Measurements from ENCODE around the gene EDC3.
A peak's percentile ranks its signal among the peaks of the same experiment; 100 is the strongest.

EDC3 gene

DNA sequence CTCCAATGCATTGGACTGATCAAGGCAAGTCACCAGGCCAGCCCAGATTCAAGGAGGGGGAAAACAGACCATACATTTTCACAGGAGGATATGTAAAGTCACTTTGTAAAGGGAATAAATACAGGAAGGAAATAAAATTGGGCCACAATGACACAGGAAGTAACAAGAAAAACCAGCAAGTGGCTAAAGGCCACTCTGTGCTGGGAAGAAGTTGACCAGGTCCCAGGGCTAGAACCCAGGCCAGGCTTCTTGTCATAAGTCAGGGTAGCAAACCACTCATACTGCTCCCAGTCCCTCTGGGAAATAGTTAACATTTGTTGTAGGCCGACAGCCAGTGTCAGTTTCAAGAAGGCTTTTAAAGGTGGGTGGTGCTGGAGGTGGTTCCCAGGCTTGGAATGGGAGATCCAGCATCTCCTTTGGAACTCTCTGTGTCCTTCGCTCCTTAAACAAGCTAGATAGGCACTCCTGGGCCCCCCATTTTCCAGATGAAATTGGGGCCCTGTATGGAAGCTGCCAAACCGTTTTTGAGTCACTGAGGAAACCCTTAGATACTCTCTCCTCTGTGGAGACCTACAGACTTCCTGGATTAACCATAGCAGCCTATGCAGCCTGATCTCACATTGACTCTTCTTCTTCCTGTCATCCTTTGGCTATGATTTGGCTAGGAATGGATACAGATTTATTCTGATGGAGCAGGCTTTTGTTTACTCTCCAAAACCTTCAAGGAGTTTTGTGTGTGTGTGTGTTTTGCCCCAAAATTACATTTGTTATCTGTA, 14.7 kb upstream of the EDC3 start:
- H3K9ac ChIP-seq (ENCODE audit: low read depth in 1 of 2, low read length in 2 of 2), result no peak overlapping the region
- H3K27me3 ChIP-seq (ENCODE audit: control insufficient read depth in 1 of 2, insufficient read depth in 2 of 2, low read length in 2 of 2), result no peaks in the 10 kb centered on the region
- H3K27ac ChIP-seq (ENCODE audit: low read depth, low read length), result no peak overlapping the region
- H3K4me1 ChIP-seq (ENCODE audit: control insufficient read depth in 1 of 2, insufficient read depth in 2 of 2, low read length in 2 of 2), result no peaks in the 10 kb centered on the region
- H3K9me3 ChIP-seq (ENCODE audit: control insufficient read depth in 1 of 2, low read length in 2 of 2), result no peaks in the 10 kb centered on the region
- H3K4me3 ChIP-seq (ENCODE audit: low read depth in 1 of 2, low read length in 2 of 2), result no peak overlapping the region
- no peaks in the 10 kb centered on the region for H3K36me3 ChIP-seq (ENCODE audit: control insufficient read depth in 1 of 2, insufficient read depth in 2 of 2, low read length in 2 of 2)

GRCh38 chr15:74709892-74710291, 14.1 kb upstream of the EDC3 start:
- H3K27me3 ChIP-seq (ENCODE audit: control insufficient read depth in 1 of 2, insufficient read depth in 2 of 2, low read length in 2 of 2), result no peaks in the 10 kb centered on the region
- H3K9me3 ChIP-seq (ENCODE audit: control insufficient read depth in 1 of 2, low read length in 2 of 2), result no peaks in the 10 kb centered on the region
- H3K4me3 ChIP-seq (ENCODE audit: low read depth in 1 of 2, low read length in 2 of 2), result no peak overlapping the region
- H3K27ac ChIP-seq (ENCODE audit: low read depth, low read length), result no peak overlapping the region
- H3K4me1 ChIP-seq (ENCODE audit: control insufficient read depth in 1 of 2, insufficient read depth in 2 of 2, low read length in 2 of 2), result no peaks in the 10 kb centered on the region
- H3K36me3 ChIP-seq (ENCODE audit: control insufficient read depth in 1 of 2, insufficient read depth in 2 of 2, low read length in 2 of 2), result no peaks in the 10 kb centered on the region
- H3K9ac ChIP-seq (ENCODE audit: low read depth in 1 of 2, low read length in 2 of 2), result no peak overlapping the region

DNA sequence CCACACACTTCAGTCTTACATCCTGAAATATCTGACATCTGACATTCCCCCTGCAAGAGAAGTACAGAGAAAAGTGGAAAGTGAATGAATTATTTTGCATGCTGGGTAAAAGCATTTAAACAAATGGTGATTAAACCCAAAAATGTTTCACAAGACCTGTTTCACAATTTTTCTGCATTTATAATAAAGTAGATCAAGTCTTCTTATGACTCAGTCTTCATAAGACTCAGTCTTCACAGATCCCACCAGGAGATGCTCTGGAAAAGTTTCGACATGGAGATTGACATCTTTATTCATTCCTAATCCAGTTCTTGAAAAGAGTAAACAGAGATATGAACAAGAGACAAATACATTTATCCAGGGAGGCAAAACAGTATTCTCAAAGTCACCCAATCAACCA, 13.2 kb upstream of the EDC3 start:
- Histone ChIP-seq H3K4me1 (ENCODE audit: control insufficient read depth in 1 of 2, insufficient read depth in 2 of 2, low read length in 2 of 2) (no peaks in the 10 kb centered on the region), H3K27me3 (ENCODE audit: control insufficient read depth in 1 of 2, insufficient read depth in 2 of 2, low read length in 2 of 2) (no peaks in the 10 kb centered on the region), H3K9ac (ENCODE audit: low read depth in 1 of 2, low read length in 2 of 2) (no peak overlapping the region), H3K9me3 (ENCODE audit: control insufficient read depth in 1 of 2, low read length in 2 of 2) (no peaks in the 10 kb centered on the region), H3K27ac (ENCODE audit: low read depth, low read length) (no peak overlapping the region), H3K36me3 (ENCODE audit: control insufficient read depth in 1 of 2, insufficient read depth in 2 of 2, low read length in 2 of 2) (no peaks in the 10 kb centered on the region), H3K4me3 (ENCODE audit: low read depth in 1 of 2, low read length in 2 of 2) (no peak overlapping the region)

DNA sequence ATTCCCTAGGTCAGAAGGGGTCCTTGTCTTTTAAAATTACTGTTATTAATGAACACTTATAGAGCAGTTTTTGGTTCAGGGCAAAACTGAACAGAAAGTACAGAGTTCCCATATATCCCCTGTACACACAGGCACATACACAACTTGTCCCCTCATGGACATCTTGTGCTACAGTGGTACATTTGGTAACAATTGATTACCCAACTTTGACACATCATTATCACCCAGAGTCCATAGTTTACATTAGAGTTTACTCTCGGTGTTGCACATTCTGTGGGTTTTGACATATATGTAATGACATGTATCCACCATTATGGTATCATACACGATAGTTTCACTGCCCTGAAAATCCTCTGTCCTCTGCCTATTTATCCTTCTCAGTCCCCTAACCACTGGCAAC, 984 bp upstream of the EDC3 start:
- no peaks in the 10 kb centered on the region for H3K36me3 ChIP-seq (ENCODE audit: control insufficient read depth in 1 of 2, insufficient read depth in 2 of 2, low read length in 2 of 2)
- H3K4me3 ChIP-seq (ENCODE audit: low read depth in 1 of 2, low read length in 2 of 2), result peak overlapping the region in 1 of 2 donors; percentile 92
- H3K9ac ChIP-seq (ENCODE audit: low read depth in 1 of 2, low read length in 2 of 2), result no peak overlapping the region
- peaks cover 12 to 17% of the 10 kb centered on the region in 2 donors for H3K4me1 ChIP-seq (ENCODE audit: control insufficient read depth in 1 of 2, insufficient read depth in 2 of 2, low read length in 2 of 2)
- H3K9me3 ChIP-seq (ENCODE audit: control insufficient read depth in 1 of 2, low read length in 2 of 2), result no peaks in the 10 kb centered on the region
- H3K27ac ChIP-seq (ENCODE audit: low read depth, low read length), result no peak overlapping the region
- H3K27me3 ChIP-seq (ENCODE audit: control insufficient read depth in 1 of 2, insufficient read depth in 2 of 2, low read length in 2 of 2), result peaks cover 0 to 3% of the 10 kb centered on the region in 2 donors

DNA sequence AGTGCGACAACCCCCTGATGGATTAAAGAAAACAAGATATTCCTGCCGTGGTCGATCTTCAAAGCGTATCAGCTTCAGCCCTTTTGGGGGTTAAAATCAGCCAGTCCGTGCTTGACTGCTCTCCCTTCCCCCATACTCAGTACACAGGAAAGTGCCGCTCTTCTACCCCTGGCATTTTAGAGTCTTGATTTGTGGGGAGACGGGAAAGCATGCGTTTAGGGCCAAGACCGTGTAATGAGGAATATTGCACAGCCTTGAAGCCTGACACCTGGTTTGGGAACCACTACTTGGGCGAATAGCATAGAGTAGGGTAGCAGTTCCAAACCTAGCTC, 540 bp upstream of the EDC3 start:
- Histone ChIP-seq H3K9ac (ENCODE audit: low read depth in 1 of 2, low read length in 2 of 2) (peak overlapping the region; percentile 79 to 95), H3K4me3 (ENCODE audit: low read depth in 1 of 2, low read length in 2 of 2) (peak overlapping the region; percentile 90 to 92), H3K4me1 (ENCODE audit: control insufficient read depth in 1 of 2, insufficient read depth in 2 of 2, low read length in 2 of 2) (peaks cover 12 to 17% of the 10 kb centered on the region in 2 donors), H3K27me3 (ENCODE audit: control insufficient read depth in 1 of 2, insufficient read depth in 2 of 2, low read length in 2 of 2) (no peaks in the 10 kb centered on the region), H3K27ac (ENCODE audit: low read depth, low read length) (no peak overlapping the region), H3K36me3 (ENCODE audit: control insufficient read depth in 1 of 2, insufficient read depth in 2 of 2, low read length in 2 of 2) (no peaks in the 10 kb centered on the region), H3K9me3 (ENCODE audit: control insufficient read depth in 1 of 2, low read length in 2 of 2) (no peaks in the 10 kb centered on the region)

DNA sequence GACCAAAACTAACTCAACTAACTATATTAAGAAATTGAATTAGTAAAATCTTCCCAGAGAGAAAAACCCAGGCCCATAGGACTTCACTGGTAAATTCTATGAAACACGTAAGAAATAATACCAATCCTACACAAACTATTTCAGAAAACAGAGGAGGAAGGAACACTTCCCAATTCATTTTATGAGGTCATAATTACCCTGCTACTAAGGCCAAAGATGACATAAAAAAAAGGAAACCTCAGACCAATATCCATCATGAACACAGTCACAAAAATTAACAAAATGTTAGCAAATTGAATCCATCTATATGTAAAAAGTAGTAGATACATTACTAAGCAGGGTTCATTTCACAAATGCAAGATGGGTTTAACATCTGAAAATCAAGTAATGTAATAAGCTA, 3.5 kb downstream of the EDC3 start:
- H3K27ac ChIP-seq (ENCODE audit: low read depth, low read length), result no peak overlapping the region
- H3K36me3 ChIP-seq (ENCODE audit: control insufficient read depth in 1 of 2, insufficient read depth in 2 of 2, low read length in 2 of 2), result no peaks in the 10 kb centered on the region
- no peak overlapping the region for H3K9ac ChIP-seq (ENCODE audit: low read depth in 1 of 2, low read length in 2 of 2)

GRCh38 chr15:74683758-74684157, 12.1 kb downstream of the EDC3 start:
- no peak overlapping the region for H3K9ac ChIP-seq (ENCODE audit: low read depth in 1 of 2, low read length in 2 of 2)
- H3K9me3 ChIP-seq (ENCODE audit: control insufficient read depth in 1 of 2, low read length in 2 of 2), result no peaks in the 10 kb centered on the region
- no peak overlapping the region for H3K4me3 ChIP-seq (ENCODE audit: low read depth in 1 of 2, low read length in 2 of 2)
- peaks cover 3 to 4% of the 10 kb centered on the region in 2 donors for H3K36me3 ChIP-seq (ENCODE audit: control insufficient read depth in 1 of 2, insufficient read depth in 2 of 2, low read length in 2 of 2)
- H3K27ac ChIP-seq (ENCODE audit: low read depth, low read length), result no peak overlapping the region
- H3K4me1 ChIP-seq (ENCODE audit: control insufficient read depth in 1 of 2, insufficient read depth in 2 of 2, low read length in 2 of 2), result no peaks in the 10 kb centered on the region
- H3K27me3 ChIP-seq (ENCODE audit: control insufficient read depth in 1 of 2, insufficient read depth in 2 of 2, low read length in 2 of 2), result no peaks in the 10 kb centered on the region

More for the DNA sequence above, 3.5 kb downstream of the EDC3 start:
- Histone ChIP-seq H3K4me1 (ENCODE audit: control insufficient read depth in 1 of 2, insufficient read depth in 2 of 2, low read length in 2 of 2) (peaks cover 12 to 17% of the 10 kb centered on the region in 2 donors), H3K27me3 (ENCODE audit: control insufficient read depth in 1 of 2, insufficient read depth in 2 of 2, low read length in 2 of 2) (no peaks in the 10 kb centered on the region), H3K4me3 (ENCODE audit: low read depth in 1 of 2, low read length in 2 of 2) (no peak overlapping the region), H3K9me3 (ENCODE audit: control insufficient read depth in 1 of 2, low read length in 2 of 2) (no peaks in the 10 kb centered on the region)

DNA sequence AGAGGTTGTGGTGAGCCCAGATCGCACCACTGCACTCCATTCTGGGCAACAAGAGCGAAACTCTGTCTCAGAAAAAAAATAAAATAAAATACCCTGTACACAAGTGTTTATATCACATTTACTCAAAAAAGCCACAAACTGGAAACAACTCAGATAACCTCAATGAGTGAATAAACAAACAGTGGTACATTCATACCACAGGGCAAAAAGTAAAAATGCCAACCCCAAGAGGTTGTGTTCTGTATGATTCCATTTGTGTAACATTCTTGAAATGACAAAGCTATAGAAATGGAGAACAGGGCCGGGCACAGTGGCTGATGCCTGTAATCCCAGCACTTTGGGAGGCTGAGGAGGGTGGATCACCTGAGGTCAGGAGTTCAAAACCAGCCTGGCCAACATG, 12.9 kb downstream of the EDC3 start:
- Histone ChIP-seq H3K27me3 (ENCODE audit: control insufficient read depth in 1 of 2, insufficient read depth in 2 of 2, low read length in 2 of 2) (no peaks in the 10 kb centered on the region), H3K4me3 (ENCODE audit: low read depth in 1 of 2, low read length in 2 of 2) (no peak overlapping the region), H3K36me3 (ENCODE audit: control insufficient read depth in 1 of 2, insufficient read depth in 2 of 2, low read length in 2 of 2) (peaks cover 3 to 4% of the 10 kb centered on the region in 2 donors), H3K4me1 (ENCODE audit: control insufficient read depth in 1 of 2, insufficient read depth in 2 of 2, low read length in 2 of 2) (no peaks in the 10 kb centered on the region), H3K9ac (ENCODE audit: low read depth in 1 of 2, low read length in 2 of 2) (no peak overlapping the region), H3K27ac (ENCODE audit: low read depth, low read length) (no peak overlapping the region), H3K9me3 (ENCODE audit: control insufficient read depth in 1 of 2, low read length in 2 of 2) (no peaks in the 10 kb centered on the region)

- H3K9me3 ChIP-seq (ENCODE audit: control insufficient read depth in 1 of 2, low read length in 2 of 2), result no peaks in the 10 kb centered on the region
- H3K27me3 ChIP-seq (ENCODE audit: control insufficient read depth in 1 of 2, insufficient read depth in 2 of 2, low read length in 2 of 2), result no peaks in the 10 kb centered on the region
- no peak overlapping the region for H3K9ac ChIP-seq (ENCODE audit: low read depth in 1 of 2, low read length in 2 of 2)
- no peak overlapping the region for H3K27ac ChIP-seq (ENCODE audit: low read depth, low read length)
- H3K4me3 ChIP-seq (ENCODE audit: low read depth in 1 of 2, low read length in 2 of 2), result no peak overlapping the region
- H3K4me1 ChIP-seq (ENCODE audit: control insufficient read depth in 1 of 2, insufficient read depth in 2 of 2, low read length in 2 of 2), result no peaks in the 10 kb centered on the region
- peaks cover 0 to 3% of the 10 kb centered on the region in 2 donors for H3K36me3 ChIP-seq (ENCODE audit: control insufficient read depth in 1 of 2, insufficient read depth in 2 of 2, low read length in 2 of 2)
Measured at GRCh38 chr15:74680456-74680855, 15.4 kb downstream of the EDC3 start.

DNA sequence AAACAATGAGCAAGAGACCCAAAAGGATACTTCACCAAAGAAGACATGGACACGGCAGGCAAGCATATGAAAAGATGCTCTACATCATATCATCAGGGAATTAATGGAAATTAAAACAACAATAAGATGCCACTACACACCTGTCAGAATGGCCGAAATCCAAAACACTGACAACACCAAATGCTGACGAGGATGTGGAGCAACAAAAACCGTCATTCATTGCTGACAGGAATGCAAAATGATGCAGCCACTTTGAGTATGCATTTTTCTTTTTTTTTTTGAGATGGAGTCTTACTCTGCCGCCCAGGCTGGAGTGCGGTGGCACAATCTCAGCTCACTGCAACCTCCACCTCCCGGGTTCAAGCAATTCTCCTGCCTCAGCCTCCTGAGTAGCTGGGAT, 19.0 kb downstream of the EDC3 start:
- H3K4me1 ChIP-seq (ENCODE audit: control insufficient read depth in 1 of 2, insufficient read depth in 2 of 2, low read length in 2 of 2), result no peaks in the 10 kb centered on the region
- H3K9ac ChIP-seq (ENCODE audit: low read depth in 1 of 2, low read length in 2 of 2), result no peak overlapping the region
- H3K36me3 ChIP-seq (ENCODE audit: control insufficient read depth in 1 of 2, insufficient read depth in 2 of 2, low read length in 2 of 2), result peaks cover 12 to 17% of the 10 kb centered on the region in 2 donors
- H3K27me3 ChIP-seq (ENCODE audit: control insufficient read depth in 1 of 2, insufficient read depth in 2 of 2, low read length in 2 of 2), result no peaks in the 10 kb centered on the region
- no peak overlapping the region for H3K4me3 ChIP-seq (ENCODE audit: low read depth in 1 of 2, low read length in 2 of 2)
- no peak overlapping the region for H3K27ac ChIP-seq (ENCODE audit: low read depth, low read length)
- no peaks in the 10 kb centered on the region for H3K9me3 ChIP-seq (ENCODE audit: control insufficient read depth in 1 of 2, low read length in 2 of 2)

All from duodenal mucosa (tissue), 2 donors.